ENCODE measurements around the gene PPP4R2. TPM values are rescaled to one million over a fixed set of nuclear protein-coding genes. Genes with fewer than 3 reads are reported as not detected.

PPP4R2 gene
- total RNA-seq, 1 donor from 2014 or later = 65.7 TPM

DNA sequence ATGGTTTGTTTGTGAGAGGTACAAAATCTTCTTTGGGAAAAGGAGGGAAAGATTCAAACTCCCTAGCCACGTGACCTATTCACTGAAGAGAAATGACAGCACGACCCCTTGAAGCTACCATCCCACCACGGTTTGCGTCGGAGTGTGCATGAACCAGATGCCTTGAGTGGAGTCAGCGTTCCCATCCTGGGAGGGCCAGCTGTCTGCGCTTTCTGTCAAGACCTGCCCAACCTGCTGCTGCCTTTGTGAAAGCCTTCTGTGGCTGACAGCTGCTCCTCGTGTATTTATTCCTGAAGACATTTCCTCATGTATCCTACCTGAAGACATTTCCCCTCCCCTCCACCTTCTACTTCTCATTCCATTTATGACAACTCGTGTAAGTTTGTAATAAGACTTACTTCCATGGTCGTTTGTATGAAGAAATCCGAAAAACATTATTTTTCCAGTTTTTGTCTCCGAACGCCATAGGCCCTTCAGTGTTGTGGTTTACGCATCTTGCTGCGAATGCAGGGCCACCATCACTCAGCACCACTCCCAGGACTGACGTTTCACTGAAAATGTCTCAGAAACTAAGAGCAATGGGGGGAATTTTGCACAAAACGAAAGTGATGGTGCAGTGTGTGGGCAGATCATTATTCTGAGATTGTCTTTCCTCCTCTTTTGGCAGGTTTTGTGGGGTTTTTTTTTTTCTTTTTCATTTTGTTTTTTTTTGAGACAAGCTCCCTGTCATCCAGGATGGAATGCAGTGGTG lies 83.8 kb downstream of the PPP4R2 start:
- H3K4me3 ChIP-seq = no peak overlapping the region
- H3K9me3 ChIP-seq = no peaks in the 10 kb centered on the region
- no peaks in the 10 kb centered on the region for H3K4me1 ChIP-seq
- intact Hi-C loops (cut with DNase I) = no loop called here
- ATAC-seq (no peak), DNase-seq (no peak)
- H3K27ac ChIP-seq = no peak overlapping the region
- TF ChIP-seq, protein P1, sequence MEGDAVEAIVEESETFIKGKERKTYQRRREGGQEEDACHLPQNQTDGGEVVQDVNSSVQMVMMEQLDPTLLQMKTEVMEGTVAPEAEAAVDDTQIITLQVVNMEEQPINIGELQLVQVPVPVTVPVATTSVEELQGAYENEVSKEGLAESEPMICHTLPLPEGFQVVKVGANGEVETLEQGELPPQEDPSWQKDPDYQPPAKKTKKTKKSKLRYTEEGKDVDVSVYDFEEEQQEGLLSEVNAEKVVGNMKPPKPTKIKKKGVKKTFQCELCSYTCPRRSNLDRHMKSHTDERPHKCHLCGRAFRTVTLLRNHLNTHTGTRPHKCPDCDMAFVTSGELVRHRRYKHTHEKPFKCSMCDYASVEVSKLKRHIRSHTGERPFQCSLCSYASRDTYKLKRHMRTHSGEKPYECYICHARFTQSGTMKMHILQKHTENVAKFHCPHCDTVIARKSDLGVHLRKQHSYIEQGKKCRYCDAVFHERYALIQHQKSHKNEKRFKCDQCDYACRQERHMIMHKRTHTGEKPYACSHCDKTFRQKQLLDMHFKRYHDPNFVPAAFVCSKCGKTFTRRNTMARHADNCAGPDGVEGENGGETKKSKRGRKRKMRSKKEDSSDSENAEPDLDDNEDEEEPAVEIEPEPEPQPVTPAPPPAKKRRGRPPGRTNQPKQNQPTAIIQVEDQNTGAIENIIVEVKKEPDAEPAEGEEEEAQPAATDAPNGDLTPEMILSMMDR (IDR thresholded peaks at IDR 0.05) = no peak
- no peaks in the 10 kb centered on the region for H3K36me3 ChIP-seq
- H3K27me3 ChIP-seq = no peaks in the 10 kb centered on the region

DNA sequence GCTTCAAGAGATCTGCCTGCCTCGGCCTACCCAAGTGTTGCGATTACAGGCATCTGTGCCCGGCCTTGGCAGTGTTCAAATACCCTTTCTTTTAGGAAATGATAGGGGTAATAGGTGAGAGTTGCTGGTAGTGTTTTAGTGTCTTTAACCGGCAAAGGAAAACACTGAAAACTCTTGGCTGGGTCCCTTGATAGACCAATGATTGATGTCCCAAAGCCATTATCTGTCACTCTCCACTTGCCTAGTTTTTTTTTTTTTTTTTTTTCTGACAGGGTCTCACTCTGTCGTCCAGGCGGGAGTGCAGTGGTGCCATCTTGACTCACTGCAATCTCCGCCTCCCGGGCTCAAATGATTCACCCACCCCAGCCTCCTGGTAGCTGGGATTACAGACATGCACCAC lies 84.5 kb downstream of the PPP4R2 start:
- no peaks in the 10 kb centered on the region for H3K9me3 ChIP-seq
- TF ChIP-seq, protein P1 (IDR thresholded peaks at IDR 0.05) = no peak
- DNase-seq = no peak
- intact Hi-C loops (cut with DNase I) = no loop called here
- no peaks in the 10 kb centered on the region for H3K36me3 ChIP-seq
- no peak for ATAC-seq
- no peak overlapping the region for H3K4me3 ChIP-seq
- H3K27me3 ChIP-seq = no peaks in the 10 kb centered on the region
- peaks cover 4% of the 10 kb centered on the region for H3K4me1 ChIP-seq
- no peak overlapping the region for H3K27ac ChIP-seq

DNA sequence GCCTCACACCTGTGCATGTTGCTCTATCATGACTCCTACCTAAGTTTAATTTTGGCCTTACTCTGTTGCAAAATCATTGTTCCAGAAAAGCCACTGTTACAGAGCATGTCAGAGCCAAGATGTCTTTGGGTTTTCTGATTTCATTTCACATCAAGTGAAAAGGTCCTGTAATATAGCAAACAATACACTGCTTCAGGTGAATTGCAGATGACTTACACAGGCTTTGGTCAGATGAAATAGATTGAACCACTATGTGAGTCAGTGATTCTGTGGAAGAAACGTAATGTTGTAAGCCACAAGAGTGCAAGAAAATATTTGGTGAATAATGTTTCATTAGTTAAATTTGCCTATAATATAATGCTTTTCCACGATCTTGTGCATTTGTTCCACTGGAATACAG lies 87.6 kb downstream of the PPP4R2 start:
- TF ChIP-seq, protein P1 (IDR thresholded peaks at IDR 0.05) = no peak
- ATAC-seq (no peak), DNase-seq (no peak)
- H3K27ac ChIP-seq = no peak overlapping the region
- H3K4me1 ChIP-seq = peaks cover 4% of the 10 kb centered on the region
- intact Hi-C loops (cut with DNase I) = no loop called here
- H3K9me3 ChIP-seq = no peaks in the 10 kb centered on the region
- H3K4me3 ChIP-seq = no peak overlapping the region
- no peaks in the 10 kb centered on the region for H3K36me3 ChIP-seq
- H3K27me3 ChIP-seq = no peaks in the 10 kb centered on the region

DNA sequence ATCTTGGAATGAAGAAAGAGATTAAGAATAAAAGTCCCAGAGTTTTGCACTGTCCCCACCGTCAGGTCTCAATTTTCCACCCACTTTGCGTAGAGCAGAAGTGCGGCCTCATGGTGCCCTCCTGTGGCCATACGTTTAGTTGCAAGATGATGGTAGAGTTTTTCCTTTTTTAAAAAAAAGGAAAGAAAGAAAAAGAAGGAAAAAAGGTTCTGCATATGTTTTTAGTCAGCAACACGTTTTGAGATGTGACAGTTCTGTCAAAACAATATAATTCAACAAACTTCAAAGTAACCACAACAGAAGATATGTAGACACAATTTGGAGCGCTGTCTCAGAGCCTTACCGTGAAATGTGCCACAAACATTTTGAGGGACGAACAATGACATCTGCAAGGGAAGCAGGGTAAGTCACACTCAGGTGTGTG lies 89.5 kb downstream of the PPP4R2 start:
- no peaks in the 10 kb centered on the region for H3K27me3 ChIP-seq
- intact Hi-C loops (cut with DNase I) = no loop called here
- ATAC-seq = peak; percentile 88
- DNase-seq = no peak
- no peak overlapping the region for H3K27ac ChIP-seq
- no peak overlapping the region for H3K4me3 ChIP-seq
- no peaks in the 10 kb centered on the region for H3K36me3 ChIP-seq
- TF ChIP-seq, protein P1 (IDR thresholded peaks at IDR 0.05) = peak; percentile 80
- no peaks in the 10 kb centered on the region for H3K9me3 ChIP-seq
- H3K4me1 ChIP-seq = peaks cover 4% of the 10 kb centered on the region

DNA sequence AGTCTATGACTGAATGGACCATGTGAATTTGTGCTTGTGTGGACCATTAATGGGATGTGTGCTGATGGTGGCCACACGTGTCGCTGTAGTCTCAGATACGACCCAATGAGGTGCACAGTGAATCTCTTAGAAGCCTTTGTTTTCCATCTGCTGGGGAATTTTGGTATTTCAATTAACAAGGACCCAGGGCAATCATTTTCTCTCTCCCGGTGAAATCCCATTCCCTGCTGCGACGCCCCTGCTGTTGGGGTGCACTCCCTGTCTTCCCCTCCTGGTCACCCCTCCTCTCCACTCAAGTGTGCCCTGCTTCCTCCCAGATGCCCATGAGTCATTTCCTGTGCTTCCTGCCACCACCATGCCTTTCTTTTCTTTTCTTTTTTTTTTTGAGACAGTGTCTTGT lies 97.5 kb downstream of the PPP4R2 start:
- H3K27me3 ChIP-seq = no peaks in the 10 kb centered on the region
- H3K4me1 ChIP-seq = peaks cover 3% of the 10 kb centered on the region
- intact Hi-C loops (cut with DNase I) = no loop called here
- no peaks in the 10 kb centered on the region for H3K36me3 ChIP-seq
- TF ChIP-seq, protein P1 (IDR thresholded peaks at IDR 0.05) = no peak
- ATAC-seq (peak; percentile 32), DNase-seq (no peak)
- H3K9me3 ChIP-seq = no peaks in the 10 kb centered on the region
- no peak overlapping the region for H3K4me3 ChIP-seq
- no peak overlapping the region for H3K27ac ChIP-seq

Measured in upper lobe of right lung (tissue), 1 donor.